HepG2 (cell line): ENCODE measurements around the gene ADCY10. TPM values are rescaled to one million over a fixed set of nuclear protein-coding genes. Genes with fewer than 3 reads are reported as not detected.

Experiments
- ATAC-seq: fragments of 200-7000 bp; cut with Tn5 transposase; 3 replicates; pipeline ENCODE4 v1.9.1; 2020; ENCODE audit warnings: mild to moderate bottlenecking, moderate library complexity
- BruUV-seq: library from RNA; stranded (reverse); fragments of 400-500 nt; replicated peaks from 2 replicates; lab custom pipeline; 2021; lab: Mats Ljungman, UMichigan
- CTCF ChIA-PET: fragments of 300-600 bp; formaldehyde crosslinking; extraction: SDS; loops from one replicate; lab custom pipeline; 2021; ENCODE audit warnings: low total read pairs, inconsistent platforms, low intra/inter-chr PET ratio; lab: Yijun Ruan, JAX
- POLR2A ChIA-PET: fragments of 350-600 bp; sonication (Branson Sonifier 250); formaldehyde crosslinking; loops from one replicate; lab custom pipeline; 2020; ENCODE audit warnings: antibody characterized with exemption, inconsistent platforms; lab: Yijun Ruan, JAX
- DNase-seq: peaks from one replicate; pipeline ENCODE4 v3.0.0-alpha.2; 2015; ENCODE audit warnings: low spot score
- FAIRE-seq: peaks from 3 replicates; lab custom pipeline; 2011; peaks lifted over from hg19 to GRCh38; lab: Jason Lieb, UNC
- H2AFZ ChIP-seq: one replicate; pipeline ENCODE4 v1.6.1; 2011; ENCODE audit warnings: low read length, inconsistent platforms
- H3K27ac ChIP-seq: fragments of 300-600 bp; 3 replicates; pipeline ENCODE4 v1.8.0; 2011; ENCODE audit warnings: mixed run types, mild to moderate bottlenecking, mixed read lengths, low read length, inconsistent platforms; ENCODE audit not compliant: insufficient read depth; ENCODE audit errors: extremely low read length
- H3K27me3 ChIP-seq, 2 experiments: fragments of 200-600 bp in 1 of 2; 2 replicates in 1 of 2; 3 replicates in 1 of 2; pipeline versions ENCODE4 v1.6.0 to v1.8.0; 2011; ENCODE audit warnings: low read length in 2 of 2, mild to moderate bottlenecking in 2 of 2, moderate library complexity in 2 of 2, inconsistent platforms in 1 of 2; ENCODE audit not compliant: insufficient read depth in 2 of 2, control insufficient read depth in 1 of 2
- H3K36me3 ChIP-seq, 2 experiments: fragments of 200-600 bp in 1 of 2; replicated peaks in 1 of 2; 2 replicates in 1 of 2; 3 replicates in 1 of 2; pipeline versions ENCODE4 v1.5.1 to v1.8.0; 2011; ENCODE audit warnings: low read length in 2 of 2, inconsistent platforms in 1 of 2; ENCODE audit not compliant: insufficient read depth in 2 of 2, control insufficient read depth in 1 of 2
- H3K4me1 ChIP-seq: 2 replicates; pipeline ENCODE4 v1.5.1; 2012; ENCODE audit warnings: low read length, inconsistent platforms; ENCODE audit not compliant: insufficient read depth
- H3K4me2 ChIP-seq: 2 replicates; pipeline ENCODE4 v1.6.0; 2011; ENCODE audit warnings: low read depth, low read length, inconsistent platforms
- H3K4me3 ChIP-seq, 3 experiments: fragments of 200-600 bp in 1 of 3; sonication (generic), shearing (Covaris generic) in 1 of 3; replicated peaks in 1 of 3; 2 replicates each; pipeline ENCODE4 v1.5.1; 2011 to 2016; ENCODE audit warnings: low read length in 3 of 3, inconsistent platforms in 2 of 3, low read depth in 2 of 3, mild to moderate bottlenecking in 2 of 3, control low read depth in 1 of 3, mixed read lengths in 1 of 3; ENCODE audit not compliant: insufficient read depth in 1 of 3
- H3K79me2 ChIP-seq: one replicate; pipeline ENCODE4 v1.6.1; 2011; ENCODE audit warnings: low read length, inconsistent platforms; ENCODE audit not compliant: insufficient read depth
- H3K9ac ChIP-seq: 2 replicates; pipeline ENCODE4 v1.6.0; 2011; ENCODE audit warnings: mild to moderate bottlenecking, low read depth, low read length, inconsistent platforms; ENCODE audit not compliant: insufficient read depth
- H3K9me3 ChIP-seq: 2 replicates; pipeline ENCODE4 v1.5.1; 2012; ENCODE audit warnings: mild to moderate bottlenecking, low read length
- H4K20me1 ChIP-seq: 2 replicates; pipeline ENCODE4 v1.6.0; 2011; ENCODE audit warnings: inconsistent platforms, mild to moderate bottlenecking, low read length, moderate library complexity; ENCODE audit not compliant: insufficient read depth
- ATF1 ChIP-seq: IDR thresholded peaks from 2 replicates; pipeline ENCODE4 v1.6.1; 2016; ENCODE audit warnings: mild to moderate bottlenecking, control low read depth
- ATF4 ChIP-seq, 2 experiments: fragments of 450-650 bp in 1 of 2; sonication (generic) in 1 of 2; formaldehyde crosslinking; IDR thresholded peaks; 2 replicates each; pipeline versions ENCODE4 v1.5.0 to v1.8.0; 2020 to 2022; ENCODE audit warnings: mild to moderate bottlenecking in 1 of 2, missing genetic modification reagents in 1 of 2
- CHD2 ChIP-seq: IDR thresholded peaks from 2 replicates; pipeline ENCODE4 v1.6.1; 2011; ENCODE audit warnings: low read depth, low read length, improper control_type of control experiment
- GTF3A ChIP-seq: sonication (generic); formaldehyde crosslinking; conservative IDR thresholded peaks from 2 replicates; pipeline ENCODE4 v1.4.0; 2020; ENCODE audit warnings: mild to moderate bottlenecking, missing genetic modification reagents
- KLF9 ChIP-seq: IDR thresholded peaks from 2 replicates; pipeline ENCODE4 v1.6.1; 2016; ENCODE audit warnings: low read depth
- NFE2L2 ChIP-seq: fragments of 150-350 bp; IDR thresholded peaks from 2 replicates; pipeline ENCODE4 v1.6.1; 2014; ENCODE audit warnings: low read length
- SMAD3 ChIP-seq: sonication (generic); formaldehyde crosslinking; IDR thresholded peaks from 2 replicates; pipeline ENCODE4 v1.4.0; 2020; ENCODE audit warnings: missing genetic modification reagents
- SOX6 ChIP-seq, 2 experiments: fragments of 450-650 bp in 1 of 2; sonication (generic) in 1 of 2; formaldehyde crosslinking in 1 of 2; IDR thresholded peaks; 2 replicates each; pipeline versions ENCODE4 v1.4.0 to v1.6.1; 2017 to 2020; ENCODE audit warnings: antibody characterized with exemption in 1 of 2, mild to moderate bottlenecking in 1 of 2, missing genetic modification reagents in 1 of 2
- ZBTB2 ChIP-seq: sonication (generic); formaldehyde crosslinking; IDR thresholded peaks from 2 replicates; pipeline ENCODE4 v1.8.0; 2022; ENCODE audit warnings: low read depth, missing genetic modification reagents
- ZMYM2 ChIP-seq: sonication (generic); formaldehyde crosslinking; IDR thresholded peaks from 2 replicates; pipeline ENCODE4 v1.8.0; 2022; ENCODE audit warnings: mild to moderate bottlenecking, missing genetic modification reagents
- ZMYM4 ChIP-seq: sonication (generic); formaldehyde crosslinking; IDR thresholded peaks from 2 replicates; pipeline ENCODE4 v1.8.1; 2023; ENCODE audit warnings: mild to moderate bottlenecking, missing genetic modification reagents
- ZNF235 ChIP-seq: sonication (generic); formaldehyde crosslinking; IDR thresholded peaks from 2 replicates; pipeline ENCODE4 v1.8.1; 2023; ENCODE audit warnings: mild to moderate bottlenecking, missing genetic modification reagents, borderline replicate concordance
- ZNF431 ChIP-seq: sonication (generic); formaldehyde crosslinking; IDR thresholded peaks from 2 replicates; pipeline ENCODE4 v1.9.0; 2022; ENCODE audit warnings: missing genetic modification reagents, low read depth, mild to moderate bottlenecking, borderline replicate concordance
- ZNF547 ChIP-seq: sonication (generic); formaldehyde crosslinking; IDR thresholded peaks from 2 replicates; pipeline ENCODE4 v1.5.1; 2020; ENCODE audit warnings: mild to moderate bottlenecking, missing genetic modification reagents
- ZNF564 ChIP-seq: sonication (generic); formaldehyde crosslinking; IDR thresholded peaks from 2 replicates; pipeline ENCODE4 v1.8.1; 2023; ENCODE audit warnings: mild to moderate bottlenecking, missing genetic modification reagents
- ZNF883 ChIP-seq: sonication (generic); formaldehyde crosslinking; IDR thresholded peaks from 2 replicates; pipeline ENCODE4 v1.5.1; 2020; ENCODE audit warnings: mild to moderate bottlenecking, missing genetic modification reagents; ENCODE audit errors: not compliant biosample characterization
- WGBS: methylation state at CpG from one replicate; pipeline ENCODE4 v1.1.6; 2017; ENCODE audit warnings: low lambda C conversion rate; 5-methylcytosine and 5-hydroxymethylcytosine counted together
- in situ Hi-C: cut with HindIII; loops from 2 replicates; pipeline ENCODE4 v1.10.0; 2017; ENCODE audit warnings: low pct_unique_long_range_greater_than_20kb; ENCODE audit not compliant: extremely low pct_ligation_motif_present
- intact Hi-C: fragments of 100-400 bp; cut with micrococcal nuclease; formaldehyde crosslinking; loops from one replicate; pipeline ENCODE4 v1.10.0; 2022; ENCODE audit not compliant: unreplicated experiment
- polyA plus RNA-seq, 8 experiments: library from polyadenylated mRNA; depleted of rRNA in 3 of 8; stranded (reverse) in 7 of 8; unstranded in 1 of 8; fragments of >200 nt; fragmentation: Illumina TruSeq in 4 of 8; extraction: Trizol in 4 of 8; gene quantifications; 2 replicates each; pipeline versions ENCODE4 v1.2.1 to v1.2.3, GENCODE V29; 2011 to 2016; ENCODE audit warnings: low read depth in 4 of 8, missing spikeins in 1 of 8, mixed read lengths in 1 of 8; ENCODE audit not compliant: insufficient read depth in 1 of 8
- total RNA-seq, 5 experiments: library from RNA; depleted of rRNA; stranded (reverse); fragments of >200 nt; fragmentation: Illumina TruSeq; extraction: Trizol; gene quantifications; 2 replicates each; pipeline ENCODE4 v1.2.3, GENCODE V29; 2016; ENCODE audit warnings: low read depth in 1 of 5
- TF ChIP-seq, protein P1 (sequence below): sonication (generic); formaldehyde crosslinking; IDR thresholded peaks from 2 replicates; pipeline ENCODE4 v1.4.0; 2020; ENCODE audit warnings: missing genetic modification reagents

The ADCY10 gene
- total and polyA plus RNA-seq, 2 of the 13 experiments (the other 11 are each of a cell fraction or from before 2014, with no cell fraction given), result 0.02 to 0.03 TPM

GRCh38 chr1:167862432-167863076 is 51.4 kb downstream of the ADCY10 start:
- CTCF ChIA-PET, result no interaction called here
- Histone ChIP-seq H3K36me3 (no peaks in the 10 kb centered on the region), H3K27ac (no peak overlapping the region), H3K4me3 (no peak overlapping the region), H3K79me2 (no peaks in the 10 kb centered on the region), H3K4me1 (no peaks in the 10 kb centered on the region), H3K4me2 (no peak overlapping the region), H3K27me3 (no peaks in the 10 kb centered on the region; a peak in 1 of 5 replicates)
- intact Hi-C loops, result no loop called here
- WGBS, result 83% methylated on average over 1 of the region's 1 CpG
- no peak for ATAC-seq
- no TSS peak for BruUV-seq
- POLR2A ChIA-PET, result no interaction called here
- TF ChIP-seq SOX6 (IDR thresholded peaks at IDR 0.05) (no peak), SOX6 (CRISPR knock-in tag; IDR thresholded peaks at IDR 0.05) (no peak), ZNF431 (CRISPR knock-in tag) (no peak), GTF3A (CRISPR knock-in tag) (no peak), CHD2 (no peak), ZNF883 (CRISPR knock-in tag) (no peak), ZNF564 (CRISPR knock-in tag) (no peak), NFE2L2 (no peak), ZNF547 (CRISPR knock-in tag) (no peak), KLF9 (CRISPR knock-in tag) (no peak), ZBTB2 (no peak), ZMYM4 (no peak), ZNF235 (CRISPR knock-in tag) (no peak), SMAD3 (CRISPR knock-in tag) (no peak), ATF4 (CRISPR knock-in tag; IDR thresholded peaks at IDR 0.05) (no peak), ATF1 (no peak), ZMYM2 (CRISPR knock-in tag) (no peak)
- TF ChIP-seq, protein P1, sequence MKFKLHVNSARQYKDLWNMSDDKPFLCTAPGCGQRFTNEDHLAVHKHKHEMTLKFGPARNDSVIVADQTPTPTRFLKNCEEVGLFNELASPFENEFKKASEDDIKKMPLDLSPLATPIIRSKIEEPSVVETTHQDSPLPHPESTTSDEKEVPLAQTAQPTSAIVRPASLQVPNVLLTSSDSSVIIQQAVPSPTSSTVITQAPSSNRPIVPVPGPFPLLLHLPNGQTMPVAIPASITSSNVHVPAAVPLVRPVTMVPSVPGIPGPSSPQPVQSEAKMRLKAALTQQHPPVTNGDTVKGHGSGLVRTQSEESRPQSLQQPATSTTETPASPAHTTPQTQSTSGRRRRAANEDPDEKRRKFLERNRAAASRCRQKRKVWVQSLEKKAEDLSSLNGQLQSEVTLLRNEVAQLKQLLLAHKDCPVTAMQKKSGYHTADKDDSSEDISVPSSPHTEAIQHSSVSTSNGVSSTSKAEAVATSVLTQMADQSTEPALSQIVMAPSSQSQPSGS (CRISPR knock-in tag), result no peak
- TF ChIP-seq, all 625 proteins: peak for 0
- Histone ChIP-seq H3K9ac (no peak overlapping the region), H3K9me3 (no peaks in the 10 kb centered on the region), H4K20me1 (no peaks in the 10 kb centered on the region), H2AFZ (no peak overlapping the region)
- FAIRE-seq, result no peak
- in situ Hi-C loops, result no loop called here
- no peak for DNase-seq
